K562 (cell line): ENCODE data around the gene DNAH17. TPM values are rescaled to one million over a fixed set of nuclear protein-coding genes. Genes with fewer than 3 reads are reported as not detected.
A peak's percentile ranks its signal among the peaks of the same experiment; 100 is the strongest.

ENCODE experiments used
- ATAC-seq: fragments of 200-7000 bp; cut with Tn5 transposase; 3 replicates; pipeline ENCODE4 v1.9.1; 2020; ENCODE audit warnings: moderate library complexity
- BruUV-seq: library from RNA; stranded (reverse); fragments of 400-500 nt; replicated peaks from 2 replicates; lab custom pipeline; 2021; lab: Mats Ljungman, UMichigan
- CTCF ChIA-PET: fragments of 300-600 bp; formaldehyde crosslinking; extraction: SDS; loops from one replicate; lab custom pipeline; 2021; ENCODE audit warnings: low intra/inter-chr PET ratio; lab: Yijun Ruan, JAX
- POLR2A ChIA-PET: fragments of 300-600, 350-650 bp; sonication (Branson Sonifier 250); formaldehyde crosslinking; extraction: SDS; loops from one replicate; lab custom pipeline; 2021; ENCODE audit warnings: antibody characterized with exemption, inconsistent platforms; lab: Yijun Ruan, JAX
- DNase-seq, 4 experiments: peaks; one replicate each; pipeline versions ENCODE4 v3.0.0 to v3.0.0-alpha.2; 2011 to 2018; ENCODE audit warnings: low spot score in 3 of 4, mixed read lengths in 3 of 4; ENCODE audit errors: extremely low read depth in 1 of 4
- FAIRE-seq: peaks from 2 replicates; lab custom pipeline; 2011; peaks lifted over from hg19 to GRCh38; lab: Jason Lieb, UNC
- H2AFZ ChIP-seq: 2 replicates; pipeline ENCODE4 v1.6.0; 2011; ENCODE audit warnings: low read depth, low read length, control low read depth, inconsistent platforms
- H3K27ac ChIP-seq: fragments of 200-600 bp; 3 replicates; pipeline ENCODE4 v1.8.0; 2011; ENCODE audit warnings: low read depth, mild to moderate bottlenecking, control low read depth, inconsistent platforms, low read length, moderate library complexity, mixed read lengths; ENCODE audit errors: extremely low read depth
- H3K27me3 ChIP-seq, 2 experiments: fragments of 300-600 bp in 1 of 2; 2 replicates in 1 of 2; 3 replicates in 1 of 2; pipeline versions ENCODE4 v1.6.0 to v1.8.0; 2011; ENCODE audit warnings: inconsistent platforms in 2 of 2, low read length in 2 of 2, mild to moderate bottlenecking in 1 of 2, mixed read lengths in 1 of 2, moderate library complexity in 1 of 2; ENCODE audit not compliant: control insufficient read depth in 2 of 2, insufficient read depth in 2 of 2
- H3K36me3 ChIP-seq: fragments of 300-600 bp; 3 replicates; pipeline ENCODE4 v1.8.0; 2011; ENCODE audit warnings: mild to moderate bottlenecking, low read length, inconsistent platforms; ENCODE audit not compliant: control insufficient read depth, insufficient read depth
- H3K4me1 ChIP-seq, 2 experiments: fragments of 200-600 bp in 1 of 2; replicated peaks in 1 of 2; 2 replicates in 1 of 2; 3 replicates in 1 of 2; pipeline versions ENCODE4 v1.5.1 to v1.8.0; 2011; ENCODE audit warnings: inconsistent platforms in 2 of 2, low read length in 2 of 2, mild to moderate bottlenecking in 1 of 2, mixed read lengths in 1 of 2, moderate library complexity in 1 of 2; ENCODE audit not compliant: control insufficient read depth in 2 of 2, insufficient read depth in 2 of 2
- H3K4me2 ChIP-seq: 2 replicates; pipeline ENCODE4 v1.6.1; 2011; ENCODE audit warnings: low read length, control low read depth, inconsistent platforms, mixed read lengths; ENCODE audit not compliant: insufficient read depth
- H3K4me3 ChIP-seq: fragments of 200-600 bp; sonication (generic), shearing (Covaris generic); 2 replicates; pipeline ENCODE4 v1.5.1; 2016; ENCODE audit warnings: control low read depth, inconsistent platforms
- H3K79me2 ChIP-seq: fragments of 200-600 bp; 3 replicates; pipeline ENCODE4 v1.8.0; 2011; ENCODE audit warnings: low read length, inconsistent platforms; ENCODE audit not compliant: control insufficient read depth, insufficient read depth
- H3K9ac ChIP-seq, 2 experiments: 2 replicates each; pipeline versions ENCODE4 v1.6.0 to v1.6.1; 2011; ENCODE audit warnings: low read depth in 2 of 2, low read length in 2 of 2, control low read depth in 1 of 2, inconsistent platforms in 1 of 2, mild to moderate bottlenecking in 1 of 2, mixed read lengths in 1 of 2; ENCODE audit not compliant: insufficient read depth in 1 of 2
- H3K9me1 ChIP-seq: one replicate; pipeline ENCODE4 v1.6.0; 2011; ENCODE audit warnings: inconsistent platforms, mild to moderate bottlenecking, low read length, moderate library complexity; ENCODE audit not compliant: control insufficient read depth, insufficient read depth
- H3K9me3 ChIP-seq: replicated peaks from 2 replicates; pipeline ENCODE4 v1.5.1; 2011; ENCODE audit warnings: low read depth, low read length, inconsistent platforms; ENCODE audit not compliant: control insufficient read depth, insufficient read depth
- H4K20me1 ChIP-seq: replicated peaks from 2 replicates; pipeline ENCODE4 v1.6.1; 2011; ENCODE audit warnings: low read length, inconsistent platforms, mixed read lengths; ENCODE audit not compliant: control insufficient read depth, insufficient read depth
- ATF7 ChIP-seq: fragments of 450-650 bp; IDR thresholded peaks from 2 replicates; pipeline ENCODE4 v1.7.1; 2014; ENCODE audit warnings: mild to moderate bottlenecking, moderate library complexity
- ELK3 ChIP-seq: fragments of 450-650 bp; formaldehyde crosslinking; IDR thresholded peaks from 2 replicates; pipeline ENCODE4 v1.4.0; 2020; ENCODE audit warnings: mild to moderate bottlenecking
- GABPB2 ChIP-seq: fragments of 250-450 bp; sonication (Bioruptor Pico); conservative IDR thresholded peaks from 2 replicates; pipeline ENCODE4 v1.5.1; 2021; ENCODE audit warnings: mild to moderate bottlenecking
- NFXL1 ChIP-seq: fragments of 450-650 bp; formaldehyde crosslinking; IDR thresholded peaks from 2 replicates; pipeline ENCODE4 v1.4.0; 2021; ENCODE audit warnings: mild to moderate bottlenecking
- NR4A1 ChIP-seq, 2 experiments: fragments of 250-450 bp in 1 of 2; fragments of 450-650 bp in 1 of 2; sonication (Bioruptor Pico) in 1 of 2; IDR thresholded peaks; 2 replicates each; pipeline versions ENCODE4 v1.4.0 to v1.6.1; 2016 to 2020; ENCODE audit warnings: mild to moderate bottlenecking in 2 of 2, missing compliant biosample characterization in 1 of 2, missing genetic modification characterization in 1 of 2, moderate library complexity in 1 of 2
- PRDM10 ChIP-seq: fragments of 450-650 bp; IDR thresholded peaks from 2 replicates; pipeline ENCODE4 v1.6.1; 2018; ENCODE audit not compliant: partially characterized antibody
- RAD21 ChIP-seq, 2 experiments: fragments of 250-450 bp in 1 of 2; fragments of 450-650 bp in 1 of 2; sonication (Bioruptor Pico) in 1 of 2; formaldehyde crosslinking in 1 of 2; IDR thresholded peaks in 1 of 2; conservative IDR thresholded peaks in 1 of 2; 2 replicates each; pipeline versions ENCODE4 v1.4.0 to v1.8.0; 2020 to 2022; ENCODE audit warnings: mild to moderate bottlenecking in 2 of 2, moderate library complexity in 1 of 2
- ZBTB7A ChIP-seq: IDR thresholded peaks from 2 replicates; pipeline ENCODE4 v1.6.1; 2011; ENCODE audit warnings: low read depth, mild to moderate bottlenecking, low read length, moderate library complexity, borderline replicate concordance; ENCODE audit not compliant: control insufficient read depth
- WGBS: fragments of 100-300 bp; shearing (Covaris generic); methylation state at CpG from one replicate; pipeline ENCODE4 v1.1.6; 2016; ENCODE audit warnings: low coverage, mixed read lengths; ENCODE audit not compliant: insufficient coverage; ENCODE audit errors: missing lambda C conversion rate; 5-methylcytosine and 5-hydroxymethylcytosine counted together
- in situ Hi-C: fragments of 300-500 bp; cut with MboI; formaldehyde crosslinking; loops from 4 replicates; pipeline ENCODE4 v1.15.0; 2018; ENCODE audit warnings: inconsistent platforms, mixed read lengths
- intact Hi-C: fragments of 100-400 bp; cut with micrococcal nuclease; formaldehyde crosslinking; loops from 2 replicates; pipeline ENCODE4 v1.14.2; 2022
- polyA plus RNA-seq, 8 experiments: library from polyadenylated mRNA; depleted of rRNA in 4 of 8; stranded (reverse) in 5 of 8; unstranded in 3 of 8; fragments of >200 nt; fragmentation: Nextera tagmentation in 2 of 8; fragmentation: Illumina TruSeq in 1 of 8; extraction: Ambion mirVana in 2 of 8; extraction: Trizol in 1 of 8; gene quantifications; 2 replicates each; pipeline versions ENCODE4 v1.2.1 to v1.2.3, GENCODE V29; 2011 to 2014; ENCODE audit warnings: inconsistent platforms in 1 of 8, missing spikeins in 1 of 8
- total RNA-seq, 7 experiments: library from RNA; depleted of rRNA in 6 of 7; stranded (reverse); fragments of >200 nt in 6 of 7; fragmentation: Illumina TruSeq in 2 of 7; extraction: Trizol in 2 of 7; gene quantifications; 2 replicates each; pipeline versions ENCODE4 v1.2.1 to v1.2.3, GENCODE V29; 2011 to 2021; ENCODE audit warnings: low replicate concordance in 1 of 7

Gene DNAH17
- total and polyA plus RNA-seq, 9 of the 15 experiments (the other 6 are each of a cell fraction or from before 2014, with no cell fraction given) = under 0.01 to 0.06 (median 0.03) TPM; not detected in 5

GRCh38 chr17:78490156-78490555, 87.0 kb downstream of the DNAH17 start (continued):
- no peak for TF ChIP-seq PRDM10

- no TSS peak for BruUV-seq
- ChIA-PET POLR2A (interaction anchor here (0.7 kb wide), 1 partner anchor 180 kb away, joined by 4 read pairs; no protein-coding TSS in a partner anchor), CTCF (no interaction called here)
- H3K36me3 ChIP-seq = no peaks in the 10 kb centered on the region
- in situ Hi-C loops = no loop called here
- H2AFZ ChIP-seq = no peak overlapping the region
- H3K79me2 ChIP-seq = no peaks in the 10 kb centered on the region
- WGBS = 2% methylated on average over 13 of the region's 13 CpGs
- no peak overlapping the region for H3K27ac ChIP-seq
- intact Hi-C loops = no loop called here
- no peak for FAIRE-seq
- no peak for DNase-seq
- no peak overlapping the region for H3K4me3 ChIP-seq
- no peak overlapping the region for H3K9ac ChIP-seq
- H3K9me1 ChIP-seq = no peaks in the 10 kb centered on the region
- H4K20me1 ChIP-seq = peaks cover 12% of the 10 kb centered on the region
- no peak for ATAC-seq
- no peak overlapping the region for H3K4me2 ChIP-seq
- H3K4me1 ChIP-seq = peaks cover 0 to 34% of the 10 kb centered on the region in 2 experiments; a peak in 2 of 5 replicates
- H3K27me3 ChIP-seq = peaks cover 60 to 88% of the 10 kb centered on the region in 2 experiments
- H3K9me3 ChIP-seq = no peaks in the 10 kb centered on the region
- TF ChIP-seq ZBTB7A = no peak
- no peak for TF ChIP-seq GABPB2 (CRISPR knock-in tag)
- TF ChIP-seq NFXL1 = no peak
- TF ChIP-seq RAD21 (CRISPR knock-in tag; conservative IDR thresholded peaks at IDR 0.05 in 1 of 2, IDR thresholded peaks at IDR 0.05 in 1 of 2) = peak in 1 of 2 experiments; percentile 34; a peak in 1 of 4 replicates
- no peak for TF ChIP-seq ELK3
- no peak for TF ChIP-seq NR4A1 (CRISPR knock-in tag; IDR thresholded peaks at IDR 0.05)
- no peak for TF ChIP-seq NR4A1 (tag; IDR thresholded peaks at IDR 0.05)
- TF ChIP-seq ATF7 = no peak
These were observed 88.1 kb downstream of the DNAH17 start for GRCh38 chr17:78488867-78489634.
